ENCODE results near the gene ISYNA1.

ISYNA1 gene

GRCh38 chr19:18397242-18398202 lies 40.4 kb downstream of the ISYNA1 start, which contains the start of gene LRRC25:
Gene LRRC25, minus strand, starts transcription at chr19:18397622. Its CDS starts 659 bp downstream, at chr19:18396963.
- no peak within 1 kb of the TSS for H3K27ac ChIP-seq (ENCODE audit: low read length)

GRCh38 chr19:18396471-18397241 lies 41.3 kb downstream of the ISYNA1 start:
- Histone ChIP-seq H3K9me3 (ENCODE audit: control insufficient read depth in 2 of 2, low read length in 2 of 2) (no peaks in the 10 kb centered on the region), H3K27ac (ENCODE audit: low read length) (no peak overlapping the region), H3K27me3 (ENCODE audit: control insufficient read depth in 1 of 2, insufficient read depth in 2 of 2, low read length in 2 of 2) (peaks cover 21 to 22% of the 10 kb centered on the region in 2 donors), H3K4me3 (ENCODE audit: low read length in 2 of 2) (peak overlapping the region in 1 of 2 donors; percentile 54), H3K9ac (ENCODE audit: low read length in 2 of 2) (no peak overlapping the region), H3K36me3 (ENCODE audit: control insufficient read depth in 2 of 2, insufficient read depth in 2 of 2, low read length in 2 of 2) (no peaks in the 10 kb centered on the region), H3K4me1 (ENCODE audit: control insufficient read depth, insufficient read depth, low read length) (peaks cover 4% of the 10 kb centered on the region)

More at GRCh38 chr19:18397242-18398202, 40.4 kb downstream of the ISYNA1 start, which contains the start of gene LRRC25:
- Histone ChIP-seq H3K9ac (ENCODE audit: low read length in 2 of 2) (no peak within 1 kb of the TSS), H3K4me1 (ENCODE audit: control insufficient read depth, insufficient read depth, low read length) (peaks cover 4% of the 10 kb centered on the region), H3K36me3 (ENCODE audit: control insufficient read depth in 2 of 2, insufficient read depth in 2 of 2, low read length in 2 of 2) (no peaks in the 10 kb centered on the region), H3K9me3 (ENCODE audit: control insufficient read depth in 2 of 2, low read length in 2 of 2) (no peaks in the 10 kb centered on the region), H3K4me3 (ENCODE audit: low read length in 2 of 2) (peak within 1 kb of the TSS in 1 of 2 donors; percentile 54), H3K27me3 (ENCODE audit: control insufficient read depth in 1 of 2, insufficient read depth in 2 of 2, low read length in 2 of 2) (peaks cover 21 to 22% of the 10 kb centered on the region in 2 donors)

DNA sequence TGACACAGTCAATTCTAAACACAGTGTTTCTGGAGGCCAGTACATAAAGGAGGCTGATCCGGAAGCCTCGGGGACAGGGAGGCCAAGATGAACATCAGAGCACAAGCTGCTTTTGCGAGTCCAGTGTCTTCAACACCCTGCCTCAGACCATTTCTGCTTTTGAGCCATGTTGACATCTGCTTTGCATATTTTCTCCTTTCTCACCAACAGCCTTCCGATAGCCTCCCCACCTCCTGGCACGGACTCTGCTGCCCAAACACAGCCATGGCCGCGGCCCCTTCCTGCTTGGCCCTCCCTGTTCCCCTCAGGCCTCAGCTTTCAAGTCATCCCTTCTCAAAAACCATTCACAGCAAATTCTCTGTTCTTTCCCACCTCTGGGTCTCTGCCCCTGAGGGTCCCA lies 44.1 kb downstream of the ISYNA1 start:
- no peak overlapping the region for H3K9ac ChIP-seq (ENCODE audit: low read length in 2 of 2)
- H3K4me1 ChIP-seq (ENCODE audit: control insufficient read depth, insufficient read depth, low read length): peaks cover 4% of the 10 kb centered on the region
- no peak overlapping the region for H3K27ac ChIP-seq (ENCODE audit: low read length)
- H3K36me3 ChIP-seq (ENCODE audit: control insufficient read depth in 2 of 2, insufficient read depth in 2 of 2, low read length in 2 of 2): no peaks in the 10 kb centered on the region
- H3K4me3 ChIP-seq (ENCODE audit: low read length in 2 of 2): no peak overlapping the region
- no peaks in the 10 kb centered on the region for H3K9me3 ChIP-seq (ENCODE audit: control insufficient read depth in 2 of 2, low read length in 2 of 2)
- peaks cover 21 to 22% of the 10 kb centered on the region in 2 donors for H3K27me3 ChIP-seq (ENCODE audit: control insufficient read depth in 1 of 2, insufficient read depth in 2 of 2, low read length in 2 of 2)

- peaks cover 16 to 19% of the 10 kb centered on the region in 2 donors for H3K27me3 ChIP-seq (ENCODE audit: control insufficient read depth in 1 of 2, insufficient read depth in 2 of 2, low read length in 2 of 2)
- no peak overlapping the region for H3K4me3 ChIP-seq (ENCODE audit: low read length in 2 of 2)
- peaks cover 12% of the 10 kb centered on the region for H3K4me1 ChIP-seq (ENCODE audit: control insufficient read depth, insufficient read depth, low read length)
- no peak overlapping the region for H3K27ac ChIP-seq (ENCODE audit: low read length)
- no peak overlapping the region for H3K9ac ChIP-seq (ENCODE audit: low read length in 2 of 2)
- H3K36me3 ChIP-seq (ENCODE audit: control insufficient read depth in 2 of 2, insufficient read depth in 2 of 2, low read length in 2 of 2): no peaks in the 10 kb centered on the region
- H3K9me3 ChIP-seq (ENCODE audit: control insufficient read depth in 2 of 2, low read length in 2 of 2): no peaks in the 10 kb centered on the region
Observed at GRCh38 chr19:18392926-18393325, 45.0 kb downstream of the ISYNA1 start.

GRCh38 chr19:18392417-18392816 lies 45.5 kb downstream of the ISYNA1 start:
- Histone ChIP-seq H3K4me3 (ENCODE audit: low read length in 2 of 2) (no peak overlapping the region), H3K9me3 (ENCODE audit: control insufficient read depth in 2 of 2, low read length in 2 of 2) (no peaks in the 10 kb centered on the region), H3K4me1 (ENCODE audit: control insufficient read depth, insufficient read depth, low read length) (peaks cover 13% of the 10 kb centered on the region), H3K27me3 (ENCODE audit: control insufficient read depth in 1 of 2, insufficient read depth in 2 of 2, low read length in 2 of 2) (peaks cover 11 to 14% of the 10 kb centered on the region in 2 donors), H3K36me3 (ENCODE audit: control insufficient read depth in 2 of 2, insufficient read depth in 2 of 2, low read length in 2 of 2) (no peaks in the 10 kb centered on the region), H3K27ac (ENCODE audit: low read length) (no peak overlapping the region), H3K9ac (ENCODE audit: low read length in 2 of 2) (no peak overlapping the region)

- Histone ChIP-seq H3K9ac (ENCODE audit: low read length in 2 of 2) (no peak overlapping the region), H3K36me3 (ENCODE audit: control insufficient read depth in 2 of 2, insufficient read depth in 2 of 2, low read length in 2 of 2) (no peaks in the 10 kb centered on the region), H3K27me3 (ENCODE audit: control insufficient read depth in 1 of 2, insufficient read depth in 2 of 2, low read length in 2 of 2) (peaks cover 6 to 9% of the 10 kb centered on the region in 2 donors), H3K9me3 (ENCODE audit: control insufficient read depth in 2 of 2, low read length in 2 of 2) (no peaks in the 10 kb centered on the region), H3K4me3 (ENCODE audit: low read length in 2 of 2) (no peak overlapping the region), H3K4me1 (ENCODE audit: control insufficient read depth, insufficient read depth, low read length) (peaks cover 9% of the 10 kb centered on the region), H3K27ac (ENCODE audit: low read length) (no peak overlapping the region)
Observed at GRCh38 chr19:18391509-18392075, 46.3 kb downstream of the ISYNA1 start.

DNA sequence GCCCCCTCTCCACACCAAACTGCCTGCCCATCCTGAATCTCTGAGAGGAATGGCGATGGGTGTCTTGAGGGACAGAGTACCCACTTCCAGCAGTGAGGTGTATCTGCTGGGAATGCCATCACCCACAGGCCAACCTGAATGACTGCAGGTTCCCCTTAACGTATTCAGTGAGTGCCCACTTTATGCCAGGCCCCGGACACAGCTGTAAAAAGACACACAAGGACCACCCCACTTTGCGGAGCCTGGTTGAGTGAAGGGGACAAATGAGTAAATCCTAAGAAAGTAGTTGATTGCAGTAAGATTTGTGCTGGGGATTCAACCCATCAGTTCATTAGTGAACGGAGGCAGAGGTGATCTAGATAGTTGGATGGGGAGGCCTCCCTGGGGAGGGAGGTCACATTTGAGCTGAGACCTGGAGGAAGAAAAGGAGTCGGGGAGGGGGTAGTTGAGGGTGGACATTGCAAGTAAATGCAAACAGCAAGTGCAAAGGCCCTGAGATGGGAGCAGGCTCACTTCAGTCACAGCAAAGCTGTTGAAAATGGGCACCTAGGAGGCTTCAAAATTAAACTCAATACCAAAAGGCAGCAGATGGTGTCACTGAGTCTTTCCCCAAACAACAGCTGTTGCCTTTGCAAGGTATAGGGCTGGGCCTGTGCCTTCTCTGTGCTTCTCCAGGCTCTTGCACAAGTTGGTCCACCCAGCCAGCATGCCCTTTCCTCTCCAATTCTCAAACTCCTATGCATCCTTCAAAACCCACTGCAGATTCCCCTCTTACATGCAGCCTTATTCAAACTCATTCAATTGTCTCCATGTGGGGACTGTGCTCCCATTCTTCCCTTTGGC lies 47.6 kb downstream of the ISYNA1 start:
- H3K36me3 ChIP-seq (ENCODE audit: control insufficient read depth in 2 of 2, insufficient read depth in 2 of 2, low read length in 2 of 2): no peaks in the 10 kb centered on the region
- H3K27ac ChIP-seq (ENCODE audit: low read length): no peak overlapping the region
- H3K4me3 ChIP-seq (ENCODE audit: low read length in 2 of 2): no peak overlapping the region
- no peak overlapping the region for H3K9ac ChIP-seq (ENCODE audit: low read length in 2 of 2)
- peaks cover 4 to 18% of the 10 kb centered on the region in 2 donors for H3K27me3 ChIP-seq (ENCODE audit: control insufficient read depth in 1 of 2, insufficient read depth in 2 of 2, low read length in 2 of 2)
- peaks cover 12% of the 10 kb centered on the region for H3K4me1 ChIP-seq (ENCODE audit: control insufficient read depth, insufficient read depth, low read length)
- no peaks in the 10 kb centered on the region for H3K9me3 ChIP-seq (ENCODE audit: control insufficient read depth in 2 of 2, low read length in 2 of 2)

DNA sequence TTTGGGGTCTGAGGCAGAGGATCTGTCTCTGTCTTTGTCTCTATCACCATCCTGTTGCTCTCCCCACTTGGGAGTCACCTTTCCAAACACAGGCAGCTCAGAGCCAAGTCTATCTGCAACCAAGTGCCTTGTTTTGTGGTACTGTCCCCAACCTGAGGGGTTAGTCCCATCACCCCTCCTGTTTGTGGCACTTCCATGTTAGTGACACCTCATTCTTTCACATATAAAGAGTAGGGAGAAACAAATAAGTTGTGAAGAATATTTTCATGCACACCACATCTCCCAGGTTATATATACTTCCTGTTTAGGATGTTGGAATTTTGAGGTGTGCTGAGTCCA lies 48.2 kb downstream of the ISYNA1 start:
- no peak overlapping the region for H3K27ac ChIP-seq (ENCODE audit: low read length)

DNA sequence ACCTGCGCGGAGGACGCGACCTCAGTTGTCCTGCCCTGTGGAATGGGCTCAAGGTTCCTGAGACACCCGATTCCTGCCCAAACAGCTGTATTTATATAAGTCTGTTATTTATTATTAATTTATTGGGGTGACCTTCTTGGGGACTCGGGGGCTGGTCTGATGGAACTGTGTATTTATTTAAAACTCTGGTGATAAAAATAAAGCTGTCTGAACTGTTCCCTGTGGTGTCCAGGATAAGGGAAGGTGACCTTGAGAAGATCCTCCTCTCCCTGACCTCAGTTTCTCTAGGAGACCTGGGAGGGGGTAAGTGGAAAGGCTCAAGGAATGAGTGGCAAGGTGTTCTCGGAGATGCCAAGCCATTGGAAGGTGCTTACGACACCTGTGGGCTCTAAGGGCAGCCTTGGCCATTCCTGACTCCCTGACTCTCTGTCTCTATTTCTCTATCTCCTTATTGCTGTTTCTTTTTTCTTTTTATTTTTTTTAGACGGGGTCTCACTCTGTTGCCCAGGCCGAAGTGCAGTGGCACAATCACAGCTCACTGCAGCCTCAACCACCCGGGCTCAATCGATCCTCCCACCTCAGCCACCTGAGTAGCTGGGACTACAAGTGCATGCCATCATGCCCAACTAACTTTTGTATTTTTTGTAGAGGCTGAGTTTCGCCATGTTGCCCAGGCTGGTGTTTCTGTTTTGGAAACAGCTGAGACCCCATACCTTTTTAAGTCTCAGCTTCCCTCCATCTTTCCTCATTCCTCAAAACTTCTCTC lies 48.8 kb downstream of the ISYNA1 start:
- H3K27ac ChIP-seq (ENCODE audit: low read length): no peak overlapping the region
- H3K9me3 ChIP-seq (ENCODE audit: control insufficient read depth in 2 of 2, low read length in 2 of 2): no peaks in the 10 kb centered on the region
- no peak overlapping the region for H3K4me3 ChIP-seq (ENCODE audit: low read length in 2 of 2)
- no peak overlapping the region for H3K9ac ChIP-seq (ENCODE audit: low read length in 2 of 2)
- peaks cover 8 to 24% of the 10 kb centered on the region in 2 donors for H3K27me3 ChIP-seq (ENCODE audit: control insufficient read depth in 1 of 2, insufficient read depth in 2 of 2, low read length in 2 of 2)
- H3K36me3 ChIP-seq (ENCODE audit: control insufficient read depth in 2 of 2, insufficient read depth in 2 of 2, low read length in 2 of 2): no peaks in the 10 kb centered on the region
- peaks cover 12% of the 10 kb centered on the region for H3K4me1 ChIP-seq (ENCODE audit: control insufficient read depth, insufficient read depth, low read length)

More for the DNA sequence above, 48.2 kb downstream of the ISYNA1 start:
- no peak overlapping the region for H3K9ac ChIP-seq (ENCODE audit: low read length in 2 of 2)
- no peaks in the 10 kb centered on the region for H3K9me3 ChIP-seq (ENCODE audit: control insufficient read depth in 2 of 2, low read length in 2 of 2)
- H3K27me3 ChIP-seq (ENCODE audit: control insufficient read depth in 1 of 2, insufficient read depth in 2 of 2, low read length in 2 of 2): peaks cover 8 to 23% of the 10 kb centered on the region in 2 donors
- no peaks in the 10 kb centered on the region for H3K36me3 ChIP-seq (ENCODE audit: control insufficient read depth in 2 of 2, insufficient read depth in 2 of 2, low read length in 2 of 2)
- no peak overlapping the region for H3K4me3 ChIP-seq (ENCODE audit: low read length in 2 of 2)
- peaks cover 12% of the 10 kb centered on the region for H3K4me1 ChIP-seq (ENCODE audit: control insufficient read depth, insufficient read depth, low read length)
